HepG2 (cell line): ENCODE results near the gene ACSF3. TPM values are rescaled to one million over a fixed set of nuclear protein-coding genes. Genes with fewer than 3 reads are reported as not detected.

Source experiments
- ARID4A ChIP-seq: sonication (generic); formaldehyde crosslinking; IDR thresholded peaks from 2 replicates; pipeline ENCODE4 v1.5.0; 2020; ENCODE audit warnings: mild to moderate bottlenecking, missing genetic modification reagents, borderline replicate concordance
- BCL6 ChIP-seq: IDR thresholded peaks from 2 replicates; pipeline ENCODE4 v1.6.1; 2016; ENCODE audit warnings: missing genetic modification reagents, missing compliant biosample characterization
- BHLHE40 ChIP-seq: IDR thresholded peaks from 2 replicates; pipeline ENCODE4 v1.6.1; 2011; ENCODE audit warnings: low read length, improper control_type of control experiment
- CBFB ChIP-seq: sonication (generic); formaldehyde crosslinking; IDR thresholded peaks from 2 replicates; pipeline ENCODE4 v1.4.0; 2020; ENCODE audit warnings: missing genetic modification reagents
- FOSL1 ChIP-seq: sonication (generic); formaldehyde crosslinking; IDR thresholded peaks from 2 replicates; pipeline ENCODE4 v1.9.0; 2021; ENCODE audit warnings: missing genetic modification reagents, borderline replicate concordance
- MEF2D ChIP-seq: sonication (generic); formaldehyde crosslinking; IDR thresholded peaks from 2 replicates; pipeline ENCODE4 v1.5.1; 2020; ENCODE audit warnings: mild to moderate bottlenecking, missing genetic modification reagents
- PHB2 ChIP-seq: fragments of 450-650 bp; IDR thresholded peaks from 2 replicates; pipeline ENCODE4 v1.6.1; 2018; ENCODE audit not compliant: partially characterized antibody
- PITX1 ChIP-seq: sonication (generic); formaldehyde crosslinking; IDR thresholded peaks from 2 replicates; pipeline ENCODE4 v1.5.1; 2020; ENCODE audit warnings: mild to moderate bottlenecking, missing genetic modification reagents
- POLR2AphosphoS5 ChIP-seq: IDR thresholded peaks from 2 replicates; pipeline ENCODE4 v1.6.1; 2012; ENCODE audit warnings: low read depth, low read length
- REPIN1 ChIP-seq: sonication (generic); formaldehyde crosslinking; IDR thresholded peaks from 2 replicates; pipeline ENCODE4 v1.8.0; 2022; ENCODE audit warnings: missing genetic modification reagents, low read depth, mild to moderate bottlenecking, borderline replicate concordance
- SNAPC2 ChIP-seq: sonication (generic); formaldehyde crosslinking; IDR thresholded peaks from 2 replicates; pipeline ENCODE4 v1.8.1; 2022; ENCODE audit warnings: mild to moderate bottlenecking, missing genetic modification reagents
- SRSF1 ChIP-seq: fragments of 200-400 bp; formaldehyde crosslinking; optimal IDR thresholded peaks from 2 replicates; pipeline ENCODE3; 2017; ENCODE audit warnings: mild to moderate bottlenecking, low read depth, low read length, moderate library complexity
- ZBTB8A ChIP-seq: sonication (generic); formaldehyde crosslinking; IDR thresholded peaks from 2 replicates; pipeline ENCODE4 v1.4.0; 2020; ENCODE audit warnings: mild to moderate bottlenecking, low read depth, missing genetic modification reagents, borderline replicate concordance
- ZNF33A ChIP-seq: sonication (generic); formaldehyde crosslinking; IDR thresholded peaks from 2 replicates; pipeline ENCODE4 v1.5.1; 2020; ENCODE audit warnings: missing genetic modification reagents, mild to moderate bottlenecking, moderate library complexity, borderline replicate concordance
- ZNF383 ChIP-seq: sonication (generic); formaldehyde crosslinking; IDR thresholded peaks from 2 replicates; pipeline ENCODE4 v1.4.0; 2020; ENCODE audit warnings: missing genetic modification reagents, mild to moderate bottlenecking, borderline replicate concordance
- polyA plus RNA-seq, 8 experiments: library from polyadenylated mRNA; depleted of rRNA in 3 of 8; stranded (reverse) in 7 of 8; unstranded in 1 of 8; fragments of >200 nt; fragmentation: Illumina TruSeq in 4 of 8; extraction: Trizol in 4 of 8; gene quantifications; 2 replicates each; pipeline versions ENCODE4 v1.2.1 to v1.2.3, GENCODE V29; 2011 to 2016; ENCODE audit warnings: low read depth in 4 of 8, missing spikeins in 1 of 8, mixed read lengths in 1 of 8; ENCODE audit not compliant: insufficient read depth in 1 of 8
- total RNA-seq, 5 experiments: library from RNA; depleted of rRNA; stranded (reverse); fragments of >200 nt; fragmentation: Illumina TruSeq; extraction: Trizol; gene quantifications; 2 replicates each; pipeline ENCODE4 v1.2.3, GENCODE V29; 2016; ENCODE audit warnings: low read depth in 1 of 5
- TF ChIP-seq, protein P1 (sequence below): sonication (generic); formaldehyde crosslinking; IDR thresholded peaks from 2 replicates; pipeline ENCODE4 v1.5.1; 2020; ENCODE audit warnings: mild to moderate bottlenecking, missing genetic modification reagents, moderate library complexity
- TF ChIP-seq, protein P2 (sequence below): sonication (generic); formaldehyde crosslinking; IDR thresholded peaks from 2 replicates; pipeline ENCODE4 v1.9.0; 2021; ENCODE audit warnings: missing genetic modification reagents, mild to moderate bottlenecking, borderline replicate concordance

Gene ACSF3
- total and polyA plus RNA-seq, 2 of the 13 experiments (the other 11 are each of a cell fraction or from before 2014, with no cell fraction given): 14.9 to 30.6 TPM

- no peak for TF ChIP-seq MEF2D (CRISPR knock-in tag)
- TF ChIP-seq FOSL1 (CRISPR knock-in tag): peak; percentile 14; the same call in 1 of the 2 replicates
- no peak for TF ChIP-seq PHB2
- TF ChIP-seq CBFB (CRISPR knock-in tag): peak; percentile 99
- TF ChIP-seq, protein P1, sequence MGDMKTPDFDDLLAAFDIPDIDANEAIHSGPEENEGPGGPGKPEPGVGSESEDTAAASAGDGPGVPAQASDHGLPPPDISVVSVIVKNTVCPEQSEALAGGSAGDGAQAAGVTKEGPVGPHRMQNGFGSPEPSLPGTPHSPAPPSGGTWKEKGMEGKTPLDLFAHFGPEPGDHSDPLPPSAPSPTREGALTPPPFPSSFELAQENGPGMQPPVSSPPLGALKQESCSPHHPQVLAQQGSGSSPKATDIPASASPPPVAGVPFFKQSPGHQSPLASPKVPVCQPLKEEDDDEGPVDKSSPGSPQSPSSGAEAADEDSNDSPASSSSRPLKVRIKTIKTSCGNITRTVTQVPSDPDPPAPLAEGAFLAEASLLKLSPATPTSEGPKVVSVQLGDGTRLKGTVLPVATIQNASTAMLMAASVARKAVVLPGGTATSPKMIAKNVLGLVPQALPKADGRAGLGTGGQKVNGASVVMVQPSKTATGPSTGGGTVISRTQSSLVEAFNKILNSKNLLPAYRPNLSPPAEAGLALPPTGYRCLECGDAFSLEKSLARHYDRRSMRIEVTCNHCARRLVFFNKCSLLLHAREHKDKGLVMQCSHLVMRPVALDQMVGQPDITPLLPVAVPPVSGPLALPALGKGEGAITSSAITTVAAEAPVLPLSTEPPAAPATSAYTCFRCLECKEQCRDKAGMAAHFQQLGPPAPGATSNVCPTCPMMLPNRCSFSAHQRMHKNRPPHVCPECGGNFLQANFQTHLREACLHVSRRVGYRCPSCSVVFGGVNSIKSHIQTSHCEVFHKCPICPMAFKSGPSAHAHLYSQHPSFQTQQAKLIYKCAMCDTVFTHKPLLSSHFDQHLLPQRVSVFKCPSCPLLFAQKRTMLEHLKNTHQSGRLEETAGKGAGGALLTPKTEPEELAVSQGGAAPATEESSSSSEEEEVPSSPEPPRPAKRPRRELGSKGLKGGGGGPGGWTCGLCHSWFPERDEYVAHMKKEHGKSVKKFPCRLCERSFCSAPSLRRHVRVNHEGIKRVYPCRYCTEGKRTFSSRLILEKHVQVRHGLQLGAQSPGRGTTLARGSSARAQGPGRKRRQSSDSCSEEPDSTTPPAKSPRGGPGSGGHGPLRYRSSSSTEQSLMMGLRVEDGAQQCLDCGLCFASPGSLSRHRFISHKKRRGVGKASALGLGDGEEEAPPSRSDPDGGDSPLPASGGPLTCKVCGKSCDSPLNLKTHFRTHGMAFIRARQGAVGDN (CRISPR knock-in tag): peak; percentile 97
- peak; percentile 89 for TF ChIP-seq BCL6 (CRISPR knock-in tag)
- peak; percentile 88; the same call in 1 of the 2 replicates for TF ChIP-seq ZNF383 (CRISPR knock-in tag)
- TF ChIP-seq SRSF1: no peak
- TF ChIP-seq ARID4A (CRISPR knock-in tag): peak; percentile 67; the same call in 1 of the 2 replicates
- peak; percentile 48 for TF ChIP-seq BHLHE40
- TF ChIP-seq ZBTB8A: no peak
- TF ChIP-seq, protein P2, sequence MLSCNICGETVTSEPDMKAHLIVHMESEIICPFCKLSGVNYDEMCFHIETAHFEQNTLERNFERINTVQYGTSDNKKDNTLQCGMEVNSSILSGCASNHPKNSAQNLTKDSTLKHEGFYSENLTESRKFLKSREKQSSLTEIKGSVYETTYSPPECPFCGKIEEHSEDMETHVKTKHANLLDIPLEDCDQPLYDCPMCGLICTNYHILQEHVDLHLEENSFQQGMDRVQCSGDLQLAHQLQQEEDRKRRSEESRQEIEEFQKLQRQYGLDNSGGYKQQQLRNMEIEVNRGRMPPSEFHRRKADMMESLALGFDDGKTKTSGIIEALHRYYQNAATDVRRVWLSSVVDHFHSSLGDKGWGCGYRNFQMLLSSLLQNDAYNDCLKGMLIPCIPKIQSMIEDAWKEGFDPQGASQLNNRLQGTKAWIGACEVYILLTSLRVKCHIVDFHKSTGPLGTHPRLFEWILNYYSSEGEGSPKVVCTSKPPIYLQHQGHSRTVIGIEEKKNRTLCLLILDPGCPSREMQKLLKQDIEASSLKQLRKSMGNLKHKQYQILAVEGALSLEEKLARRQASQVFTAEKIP (CRISPR knock-in tag): no peak
- peak; percentile 87; the same call in 1 of the 2 replicates for TF ChIP-seq PITX1
- TF ChIP-seq REPIN1 (CRISPR knock-in tag): no peak; the same call in 1 of the 2 replicates
- no peak for TF ChIP-seq ZNF33A (CRISPR knock-in tag)
- TF ChIP-seq POLR2AphosphoS5: no peak; the same call in 1 of the 2 replicates
- TF ChIP-seq SNAPC2 (CRISPR knock-in tag): no peak
Observed at GRCh38 chr16:89197633-89198416, 104.2 kb downstream of the ACSF3 start (continued).
